Middle frontal gyrus (tissue), 1 donor: Measurements from ENCODE around the gene FBXO2.

ENCODE experiments used
- DNase-seq: peaks from one replicate; pipeline ENCODE4 v3.0.0-alpha.2; 2015; ENCODE audit warnings: low spot score; ENCODE audit errors: extremely low spot score

The FBXO2 gene, protein sequence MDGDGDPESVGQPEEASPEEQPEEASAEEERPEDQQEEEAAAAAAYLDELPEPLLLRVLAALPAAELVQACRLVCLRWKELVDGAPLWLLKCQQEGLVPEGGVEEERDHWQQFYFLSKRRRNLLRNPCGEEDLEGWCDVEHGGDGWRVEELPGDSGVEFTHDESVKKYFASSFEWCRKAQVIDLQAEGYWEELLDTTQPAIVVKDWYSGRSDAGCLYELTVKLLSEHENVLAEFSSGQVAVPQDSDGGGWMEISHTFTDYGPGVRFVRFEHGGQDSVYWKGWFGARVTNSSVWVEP

DNA sequence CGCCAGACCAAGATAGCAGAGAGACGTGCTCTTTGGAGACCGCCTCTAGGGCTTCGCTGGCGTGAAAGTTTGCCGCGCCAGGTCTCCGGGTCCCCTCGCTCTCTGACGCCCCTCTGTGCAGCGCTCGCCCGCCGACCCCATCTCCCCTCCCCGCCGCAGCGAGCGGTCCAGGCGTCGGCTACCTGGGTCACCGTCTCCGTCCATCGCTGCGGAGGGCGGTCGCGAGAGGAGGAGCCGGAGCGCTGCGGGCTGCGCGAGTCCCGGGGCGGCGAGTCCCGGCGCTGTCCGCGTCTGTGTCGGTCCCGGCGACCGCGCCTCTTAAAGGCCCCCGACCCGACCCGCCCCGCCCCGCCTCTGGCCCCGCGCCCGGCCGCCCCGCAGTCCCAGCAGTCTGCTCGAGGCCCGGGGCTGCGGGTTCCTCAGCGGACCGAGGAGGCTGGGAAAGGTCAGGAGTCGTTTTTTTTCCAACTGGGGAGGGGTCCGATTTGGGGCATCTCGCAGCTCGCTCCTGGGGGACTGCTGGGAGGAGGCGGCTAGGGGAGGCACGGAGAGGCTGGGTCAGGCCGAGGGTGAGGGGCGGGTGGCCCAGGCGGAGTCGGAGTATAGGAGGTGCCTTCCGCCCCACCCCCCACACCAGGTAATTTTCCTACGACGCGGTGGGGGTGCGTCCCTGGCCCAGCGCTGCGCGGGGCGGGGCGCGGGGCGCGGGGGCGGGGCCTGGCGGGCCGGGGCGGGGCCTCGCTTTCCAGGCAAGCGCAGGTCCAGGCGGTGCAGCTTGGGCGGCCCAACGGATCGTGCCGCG lies at the start of gene FBXO2, which contains the start of gene FBXO44:
FBXO2 (minus strand) TSS at position 293 of the 802 bp plus-strand sequence; CDS start at position 204, 89 bp downstream.
FBXO44 (plus strand) TSS at position 741 of the 802 bp plus-strand sequence. CDS start 959 bp downstream, outside the sequence.
- no peak for DNase-seq

DNA sequence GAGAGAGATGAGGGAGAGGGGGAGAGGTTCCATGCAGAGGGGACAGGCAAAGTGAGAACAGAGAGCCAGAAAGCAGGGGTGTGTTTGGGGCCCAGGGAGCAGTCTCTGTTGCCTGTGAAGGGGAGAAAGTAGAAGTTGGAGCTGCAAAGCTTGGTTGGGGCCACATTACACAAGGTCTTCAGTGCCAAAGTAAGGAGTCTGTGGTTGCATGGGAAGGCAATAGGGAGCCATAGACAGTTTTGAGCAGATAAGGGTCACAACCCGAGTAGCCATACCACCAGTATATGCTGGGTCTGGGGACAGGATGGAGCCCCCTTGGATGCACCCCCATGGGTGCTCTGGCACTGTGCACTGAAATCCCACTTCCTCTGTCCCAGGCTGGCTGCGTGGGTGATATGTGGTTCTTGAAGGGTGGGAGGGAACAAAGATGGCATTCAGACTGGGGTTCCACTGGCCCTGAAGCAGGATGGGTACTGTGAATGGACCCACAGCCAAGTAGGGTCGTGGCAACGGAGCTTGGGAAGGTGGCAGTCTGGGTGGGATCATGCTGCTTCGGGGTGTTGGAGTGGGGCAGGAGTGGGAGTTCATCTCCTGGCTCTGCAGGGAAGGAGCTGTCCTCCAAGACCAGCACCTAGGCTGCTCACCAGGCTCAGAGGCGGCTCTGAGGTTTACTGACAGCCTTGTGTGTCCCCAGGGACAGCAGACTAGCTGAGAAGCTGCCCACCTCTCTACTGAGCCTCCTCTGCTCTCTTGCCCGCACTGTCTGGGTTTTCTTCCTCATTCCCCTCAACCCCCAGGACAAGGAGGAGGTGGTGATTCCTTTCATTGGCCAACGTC lies 49.3 kb upstream of the FBXO2 start:
- DNase-seq = no peak

DNA sequence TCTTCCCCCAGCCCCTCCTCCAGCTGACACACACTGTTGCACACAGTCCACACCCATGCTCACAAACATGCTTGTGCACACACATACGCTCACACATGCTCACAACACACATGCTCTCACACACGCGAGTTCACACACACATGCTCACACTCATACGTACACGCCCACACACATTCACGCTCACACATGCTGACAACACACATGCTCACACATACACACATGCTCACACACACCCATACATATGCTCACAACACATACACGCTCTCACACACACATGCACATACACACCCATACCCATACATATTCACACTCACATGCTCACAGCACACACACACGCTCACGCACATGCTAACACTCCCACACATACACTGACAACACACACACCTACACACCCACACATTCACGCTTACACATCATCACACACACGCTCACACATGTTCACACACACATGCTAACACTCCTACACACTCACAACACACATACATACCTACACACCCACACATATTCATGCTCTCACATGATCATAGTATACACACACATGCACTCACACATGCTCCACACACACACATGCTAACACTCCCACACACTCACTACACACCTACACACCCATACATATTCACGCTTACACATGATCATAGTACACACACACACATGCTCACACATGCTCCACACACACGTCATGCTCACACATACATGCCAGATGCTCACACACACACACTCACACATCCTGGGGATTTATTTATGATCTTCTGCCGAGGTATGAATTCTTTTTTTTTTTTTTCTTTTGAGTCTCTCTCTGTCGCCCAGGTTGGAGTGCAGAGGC lies 48.0 kb upstream of the FBXO2 start:
- no peak for DNase-seq

DNA sequence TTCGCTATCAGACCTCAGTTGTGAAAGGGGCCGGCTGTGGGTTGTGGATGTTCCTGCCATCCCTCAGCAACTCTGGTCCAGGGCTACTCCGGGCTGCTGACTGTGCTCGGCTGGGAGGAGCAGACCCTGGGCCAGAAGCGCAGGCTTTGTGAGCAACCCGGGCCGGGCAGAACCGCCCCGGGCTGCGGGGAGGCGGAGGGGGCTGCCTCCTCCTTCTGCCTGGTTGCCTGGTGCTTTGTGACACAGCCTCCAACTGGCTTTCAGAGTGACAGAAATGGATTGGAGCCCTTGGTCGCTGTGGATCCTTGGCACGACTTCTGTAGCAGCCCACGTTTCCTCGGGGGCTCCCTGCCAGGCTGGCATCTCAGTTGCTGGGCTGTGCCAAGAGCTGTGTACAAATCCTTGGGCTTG lies 47.3 kb upstream of the FBXO2 start:
- peak; percentile 57 for DNase-seq

DNA sequence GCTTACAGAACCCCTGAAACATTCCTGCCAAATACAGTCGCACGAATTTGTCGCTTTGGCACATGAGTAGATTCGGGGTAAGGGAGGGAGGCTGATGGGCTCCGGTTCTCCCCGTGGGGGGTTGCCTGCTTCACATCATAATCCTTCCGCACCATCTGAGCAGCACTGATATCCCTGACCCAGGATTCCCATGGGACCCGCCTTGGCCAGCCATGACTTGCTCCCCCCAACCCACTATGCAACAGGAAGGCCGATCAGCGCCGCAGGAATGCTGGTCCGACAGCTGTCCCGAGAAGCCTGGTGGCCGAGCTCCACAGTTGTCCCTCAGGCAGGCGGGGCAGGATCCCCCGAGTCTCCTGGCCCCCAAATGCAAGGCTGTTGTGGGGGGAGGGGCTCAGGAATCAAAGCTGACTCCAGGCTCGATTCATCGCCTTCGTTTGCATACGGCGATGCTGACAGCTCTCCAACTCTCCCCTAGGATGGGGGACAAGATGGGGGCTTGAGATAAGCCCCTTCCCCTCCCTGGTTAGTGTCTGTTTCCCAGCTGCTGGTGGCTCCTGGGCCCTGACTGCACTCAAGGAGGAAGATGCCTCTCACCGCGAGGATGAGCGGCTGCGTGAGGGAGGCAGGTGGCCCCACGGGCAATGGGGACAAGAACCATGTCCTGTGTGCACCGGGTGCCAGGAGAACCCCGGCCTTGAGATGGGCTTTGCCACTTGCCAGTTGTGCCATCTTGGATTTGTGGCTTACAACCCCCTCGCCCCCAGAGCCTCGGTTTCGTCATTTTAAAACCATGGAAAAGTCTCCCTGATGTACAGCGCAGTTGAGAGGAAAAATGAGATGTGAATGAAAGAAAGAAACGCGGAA lies 46.6 kb upstream of the FBXO2 start:
- no peak for DNase-seq

DNA sequence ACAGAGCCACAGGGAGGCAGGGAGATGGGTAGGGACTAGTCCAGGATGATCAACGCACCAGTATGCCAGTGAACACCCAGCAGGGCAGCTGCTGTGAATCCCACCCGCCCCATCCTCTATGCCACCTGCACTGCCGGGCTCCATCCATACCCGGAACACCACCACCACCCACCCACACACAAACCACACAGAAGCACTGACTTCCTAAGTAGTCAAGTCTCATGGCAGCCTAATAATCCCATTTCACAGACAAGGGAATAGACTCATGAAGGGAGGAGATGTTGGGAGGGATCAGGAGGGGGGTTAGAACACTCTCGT lies 43.6 kb upstream of the FBXO2 start:
- DNase-seq = no peak

DNA sequence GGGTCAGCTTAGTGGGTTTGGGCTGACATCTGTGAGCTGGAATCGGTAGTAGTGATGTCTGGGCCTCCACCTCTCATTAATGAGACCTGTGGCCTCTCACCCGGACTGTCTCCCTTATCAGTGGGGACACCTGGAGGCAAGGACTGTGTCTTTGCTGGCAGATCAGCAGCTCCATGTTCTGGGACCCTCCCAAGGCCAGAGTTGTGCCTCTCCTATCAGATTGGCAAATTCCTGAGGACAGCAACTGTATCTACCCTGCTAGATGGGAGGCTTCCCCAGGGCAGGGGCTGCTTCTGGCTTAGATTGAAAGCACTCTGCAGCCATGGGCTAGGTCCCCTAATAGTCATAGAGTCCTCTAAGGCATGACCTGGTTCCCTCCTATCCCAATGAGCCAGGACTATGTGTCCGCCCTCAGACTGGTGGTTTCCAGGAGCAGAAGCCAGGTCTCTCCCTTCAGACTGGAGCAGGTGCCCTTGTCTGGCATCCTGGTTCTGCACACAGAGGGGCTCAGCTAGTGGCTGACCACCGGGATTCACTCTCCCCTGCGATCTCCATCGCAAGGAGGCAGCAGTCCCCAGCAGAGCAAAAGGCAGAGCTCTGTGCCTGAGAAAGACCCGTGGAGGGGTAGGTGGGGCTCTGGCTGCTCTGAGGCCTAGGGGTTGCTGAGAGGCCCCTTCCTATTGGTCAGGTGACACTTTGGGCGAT lies 43.1 kb upstream of the FBXO2 start:
- DNase-seq = no peak

DNA sequence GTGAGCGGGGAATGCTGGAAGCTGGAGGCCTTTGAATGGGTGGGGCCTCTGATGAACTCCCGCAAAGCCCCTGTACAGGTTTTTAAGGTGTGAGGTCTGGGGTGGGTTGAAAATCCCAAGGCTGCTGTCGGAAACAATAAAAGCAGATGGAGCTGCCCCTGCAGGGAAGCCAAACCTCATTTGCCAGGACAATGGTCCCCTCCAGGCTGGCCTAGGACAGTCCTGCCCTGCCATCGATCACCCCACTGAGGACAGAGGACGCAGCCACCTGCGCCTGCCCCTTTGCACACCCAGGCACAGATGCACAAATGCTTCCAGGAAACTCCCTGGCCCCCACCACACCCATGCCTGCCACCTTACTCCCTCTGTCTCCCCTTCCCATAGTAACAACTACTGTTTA lies 41.6 kb upstream of the FBXO2 start:
- DNase-seq = no peak

DNA sequence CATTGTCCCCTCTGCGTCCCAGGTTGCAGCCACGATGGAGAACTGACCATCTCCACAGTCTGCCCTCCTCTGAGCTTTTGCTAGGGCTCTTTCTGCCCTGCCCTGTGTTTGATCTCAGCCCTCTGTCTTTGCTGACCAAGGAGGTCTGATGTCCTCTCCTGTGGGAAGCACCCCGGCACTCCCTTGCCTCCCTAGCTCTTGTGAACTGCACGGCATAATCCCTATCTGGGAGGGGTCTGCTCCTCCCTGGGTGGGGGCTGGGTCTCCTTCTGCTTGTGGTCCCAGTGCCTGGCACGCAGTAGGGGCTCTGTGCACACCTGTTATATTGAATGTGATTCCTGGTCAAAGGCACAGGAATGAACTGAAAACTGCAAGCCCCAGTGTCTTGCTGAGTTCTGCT lies 39.7 kb upstream of the FBXO2 start:
- no peak for DNase-seq

DNA sequence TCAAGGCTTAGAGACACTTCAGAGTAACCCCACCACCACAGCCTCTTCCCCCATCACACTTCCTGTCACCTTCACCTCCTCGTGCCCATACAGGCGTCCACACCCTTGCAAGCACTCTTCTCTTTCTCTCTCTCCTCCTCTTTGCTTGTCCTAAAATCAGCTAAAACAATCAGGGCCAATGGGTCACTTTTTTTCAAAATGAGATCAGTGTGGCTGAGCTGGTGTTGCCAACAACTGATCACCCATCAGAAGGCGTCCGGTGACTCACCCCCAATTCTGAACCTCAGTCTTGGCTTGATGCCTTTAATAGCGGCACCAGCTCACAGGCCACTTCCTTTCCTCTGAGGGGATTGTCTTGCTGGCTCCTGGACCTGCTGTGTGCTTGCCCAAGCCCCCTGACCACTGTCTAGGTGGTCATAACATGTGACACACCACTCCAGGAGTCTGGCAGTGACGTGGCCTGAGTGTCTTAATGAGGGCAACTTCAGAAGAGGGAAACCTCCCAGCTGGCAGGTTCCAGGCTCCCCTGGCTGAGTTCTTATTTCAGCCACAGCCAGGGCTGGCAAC lies 38.9 kb upstream of the FBXO2 start:
- no peak for DNase-seq

DNA sequence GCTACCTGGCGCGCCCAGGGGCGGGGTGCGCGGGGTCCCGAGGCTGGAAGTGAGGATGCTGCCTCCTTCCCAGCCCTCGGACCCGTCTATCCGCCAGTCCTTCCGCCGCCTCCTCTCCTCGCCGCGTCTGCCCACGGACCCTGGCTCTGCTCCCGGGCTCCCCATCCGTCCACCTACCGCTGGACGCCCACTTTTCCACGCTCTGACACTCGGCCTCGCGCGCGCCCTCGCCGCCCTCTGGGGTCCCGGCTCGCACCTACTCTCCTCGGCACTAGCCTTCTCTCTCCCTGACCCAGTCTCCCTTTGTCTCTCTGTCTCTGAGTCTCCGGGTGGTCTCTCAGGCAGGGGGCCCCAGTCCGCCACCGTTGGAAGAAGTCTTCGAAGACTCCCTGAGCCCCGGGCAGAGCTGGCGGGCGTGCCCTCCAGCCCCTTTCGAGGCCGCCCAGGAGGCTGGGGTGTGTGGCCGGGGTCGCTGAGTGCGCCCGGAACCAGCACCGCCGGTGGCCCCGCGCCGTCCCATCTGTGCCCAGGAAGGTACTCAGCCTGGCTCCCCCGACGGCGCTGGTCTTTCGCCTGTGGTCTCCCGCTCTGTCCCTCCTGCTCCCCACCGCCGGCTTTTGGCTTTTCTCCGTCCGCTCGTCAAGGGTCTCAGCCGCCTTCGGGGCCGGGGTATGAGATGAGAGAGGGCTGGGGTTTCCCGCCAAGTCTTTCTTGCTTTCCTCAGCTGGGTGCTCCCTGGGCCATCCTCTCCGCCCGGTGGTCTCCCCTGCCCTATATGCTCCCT lies 37.9 kb upstream of the FBXO2 start:
- no peak for DNase-seq

DNA sequence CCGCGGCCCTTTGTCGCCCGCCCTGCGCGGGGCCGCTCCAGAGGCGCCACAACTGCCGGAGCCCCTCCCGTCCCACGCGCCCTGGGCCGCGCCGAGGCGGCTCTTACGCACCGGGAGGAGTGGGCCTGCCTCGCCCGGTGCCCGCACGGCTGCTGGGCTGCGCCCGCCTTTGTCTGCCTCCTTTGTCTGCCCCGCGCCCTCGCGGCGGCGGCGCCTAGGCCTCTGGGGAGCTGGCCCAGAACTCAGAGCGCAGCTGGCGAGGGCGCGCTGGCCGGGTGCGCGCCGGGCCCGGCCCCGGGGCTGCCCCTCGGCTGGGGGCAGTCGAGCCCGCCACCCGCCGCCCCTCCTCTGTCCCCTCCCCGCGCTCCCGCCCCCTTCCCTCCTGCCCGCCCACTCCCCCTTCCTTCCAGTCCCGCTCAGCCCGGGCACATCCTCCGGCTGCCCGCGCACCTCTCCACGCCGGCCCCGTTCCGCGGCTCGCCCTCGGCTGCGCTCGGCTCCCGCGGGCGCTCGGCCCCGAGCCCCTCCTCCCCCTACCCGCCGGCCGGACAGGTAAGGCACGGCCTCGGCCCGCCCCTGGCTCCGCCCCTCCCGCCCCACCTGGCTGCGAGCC lies 37.2 kb upstream of the FBXO2 start, which contains the start of gene DRAXIN:
DRAXIN (plus strand) TSS at position 409 of the 613 bp plus-strand sequence. CDS start 14,549 bp downstream, outside the sequence.
- DNase-seq = no peak

DNA sequence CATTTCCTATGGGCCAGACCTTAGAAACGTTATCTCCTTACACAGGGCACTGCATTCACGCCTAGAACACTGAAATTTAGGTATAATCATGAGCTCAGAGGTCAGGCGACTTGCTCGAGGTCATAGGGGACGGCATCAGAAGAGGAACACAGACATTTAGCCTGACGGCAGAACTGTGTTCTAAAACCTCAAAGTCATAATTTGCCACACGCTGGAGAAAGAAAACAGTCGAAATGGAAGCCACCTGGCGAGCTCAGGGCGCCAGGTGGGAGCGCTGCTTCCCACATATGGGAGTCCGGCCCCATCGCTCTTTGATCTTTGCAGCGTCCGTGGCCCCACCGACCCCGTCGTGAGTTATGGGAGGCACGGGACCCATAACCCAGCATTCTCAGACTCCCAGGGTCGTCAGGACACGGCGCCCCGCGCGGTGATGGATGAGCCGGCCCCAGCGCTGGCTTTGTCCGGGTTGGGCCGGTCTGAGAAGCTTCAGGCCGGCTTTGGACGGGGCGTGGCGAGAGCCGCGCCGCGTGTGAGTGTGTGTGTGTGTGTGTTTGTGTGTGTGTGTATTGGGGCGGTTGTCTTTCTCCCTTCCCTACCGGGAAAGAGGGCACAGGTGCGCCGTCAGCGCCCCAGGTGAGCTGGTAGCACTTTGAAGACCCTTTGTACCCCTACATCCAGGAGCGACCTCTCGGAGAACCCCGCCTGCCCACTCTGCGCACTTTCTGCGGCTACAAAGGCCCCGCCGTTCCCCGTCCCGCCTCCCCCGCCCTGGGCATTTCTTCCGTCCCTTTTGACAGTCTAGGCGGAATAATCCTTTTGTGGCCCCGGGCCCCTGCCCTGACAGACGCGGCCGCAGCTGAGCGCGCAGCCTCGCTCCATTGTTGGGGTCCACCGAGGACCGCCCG lies 36.4 kb upstream of the FBXO2 start:
- no peak for DNase-seq

DNA sequence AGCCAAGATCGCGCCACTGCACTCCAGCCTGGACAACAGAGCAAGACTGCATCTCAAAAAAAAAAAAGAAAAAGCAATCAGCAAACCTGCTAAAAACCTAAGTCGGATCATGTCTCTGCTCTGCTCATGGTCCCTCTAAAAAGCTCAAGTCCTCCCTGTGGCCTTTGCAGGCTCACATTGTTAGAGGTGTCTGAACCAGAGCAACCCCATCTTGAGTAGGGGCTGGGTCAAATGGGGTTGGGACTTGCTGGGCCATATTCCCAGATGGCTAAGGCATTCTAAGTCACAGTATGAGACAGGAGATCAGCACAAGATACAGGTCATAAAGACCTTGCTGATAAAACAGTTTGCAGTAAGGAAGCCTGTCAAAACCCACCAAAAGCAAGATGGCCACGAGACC lies 34.3 kb upstream of the FBXO2 start:
- DNase-seq = no peak

DNA sequence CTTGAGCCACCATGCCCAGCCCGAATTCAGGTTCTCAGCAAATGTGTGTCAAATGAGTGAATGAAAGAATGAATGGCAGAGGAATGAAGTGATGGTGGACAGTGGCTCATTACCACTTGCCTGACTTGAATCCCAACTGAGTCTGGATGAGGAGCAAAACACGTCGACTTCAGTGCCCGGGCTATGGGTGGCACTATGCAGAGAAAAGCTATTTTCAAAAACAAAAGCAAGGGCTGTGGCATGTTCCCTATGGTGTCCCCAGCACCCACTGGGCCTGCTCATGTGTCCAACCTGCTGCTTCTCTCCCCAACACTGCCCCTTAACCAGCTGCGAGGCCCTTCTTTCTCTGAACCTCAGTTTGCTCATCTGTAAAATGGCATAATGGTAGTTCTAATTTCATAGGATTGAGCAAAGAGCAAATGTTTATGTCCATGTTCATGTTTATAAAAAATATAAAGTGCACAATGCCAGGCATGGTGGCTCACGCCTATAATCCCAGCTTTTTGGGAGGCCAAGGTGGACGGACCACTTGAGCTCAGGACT lies 31.1 kb upstream of the FBXO2 start:
- no peak for DNase-seq

DNA sequence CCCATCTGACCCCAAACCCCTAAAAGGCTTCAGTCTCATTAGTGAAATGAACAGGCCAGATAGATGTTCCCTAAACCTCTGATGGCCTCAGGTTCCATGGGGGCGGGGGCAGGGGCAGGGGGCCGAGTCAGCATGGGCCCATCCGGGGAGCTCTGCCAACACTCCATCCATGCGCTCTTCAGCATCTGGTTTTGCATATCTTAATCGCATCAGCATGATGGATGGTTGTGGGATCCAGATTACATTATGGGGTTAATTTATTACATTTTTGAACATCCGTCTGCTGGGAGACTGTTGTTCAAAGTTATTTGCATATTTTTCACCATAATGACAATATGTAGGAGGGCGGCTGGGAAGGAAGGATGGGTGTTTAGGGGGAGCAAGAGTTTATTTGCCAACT lies 29.8 kb upstream of the FBXO2 start:
- DNase-seq = no peak
